PC-9 (cell line): ENCODE measurements around the gene HARBI1. TPM values are rescaled to one million over a fixed set of nuclear protein-coding genes. Genes with fewer than 3 reads are reported as not detected.

Experiments used
- BruUV-seq: library from RNA; stranded (reverse); fragments of 400-500 nt; replicated peaks from 2 replicates; lab custom pipeline; 2021; lab: Mats Ljungman, UMichigan
- CTCF ChIA-PET: fragments of 300-600 bp; sonication (Branson Sonifier 250); formaldehyde crosslinking; loops from one replicate; lab custom pipeline; 2022; ENCODE audit warnings: antibody characterized with exemption; lab: Charles Lee
- POLR2A ChIA-PET: fragments of 300-600 bp; sonication (Branson Sonifier 250); formaldehyde crosslinking; loops from one replicate; lab custom pipeline; 2022; ENCODE audit warnings: antibody characterized with exemption; ENCODE audit not compliant: unreplicated experiment; lab: Charles Lee
- DNase-seq, 2 experiments: peaks; one replicate each; pipeline versions ENCODE4 v3.0.0 to v3.0.0-alpha.2; 2015 to 2022; ENCODE audit warnings: mixed read lengths in 1 of 2
- H2AFZ ChIP-seq: fragments of 200-600 bp; sonication (generic); 2 replicates; pipeline ENCODE4 v1.8.1; 2017; ENCODE audit warnings: antibody characterized with exemption
- H3F3A ChIP-seq: fragments of 200-600 bp; sonication (generic); 2 replicates; pipeline ENCODE4 v1.8.1; 2017; ENCODE audit warnings: antibody characterized with exemption, mild to moderate bottlenecking, low read depth; ENCODE audit not compliant: insufficient read depth
- H3K27ac ChIP-seq: fragments of 200-600 bp; sonication (generic); 2 replicates; pipeline ENCODE4 v1.6.1; 2016; ENCODE audit warnings: mixed run types
- H3K27me3 ChIP-seq: fragments of 200-600 bp; sonication (generic); 2 replicates; pipeline ENCODE4 v1.6.1; 2016; ENCODE audit warnings: low read depth, mixed run types; ENCODE audit not compliant: insufficient read depth
- H3K36me3 ChIP-seq: fragments of 200-600 bp; sonication (generic); 2 replicates; pipeline ENCODE4 v1.6.1; 2016; ENCODE audit warnings: low read depth, mixed run types
- H3K4me1 ChIP-seq: fragments of 200-600 bp; sonication (generic); replicated peaks from 2 replicates; pipeline ENCODE4 v1.6.1; 2016; ENCODE audit warnings: mixed run types; ENCODE audit not compliant: insufficient read depth
- H3K4me2 ChIP-seq: fragments of 200-600 bp; sonication (generic); 2 replicates; pipeline ENCODE4 v1.6.1; 2017; ENCODE audit warnings: mixed run types
- H3K4me3 ChIP-seq: fragments of 200-600 bp; sonication (generic); 2 replicates; pipeline ENCODE4 v1.6.1; 2016; ENCODE audit warnings: mixed run types
- H3K79me2 ChIP-seq: fragments of 200-600 bp; sonication (generic); 2 replicates; pipeline ENCODE4 v1.6.1; 2017; ENCODE audit warnings: low read depth, mixed run types
- H3K9me2 ChIP-seq: fragments of 200-600 bp; sonication (generic); 2 replicates; pipeline ENCODE4 v1.8.1; 2017; ENCODE audit warnings: mild to moderate bottlenecking; ENCODE audit not compliant: insufficient read depth
- H3K9me3 ChIP-seq: fragments of 200-600 bp; sonication (generic); 2 replicates; pipeline ENCODE4 v1.8.1; 2016; ENCODE audit warnings: low read depth; ENCODE audit not compliant: insufficient read depth
- H4K20me1 ChIP-seq: fragments of 200-600 bp; sonication (generic); 2 replicates; pipeline ENCODE4 v1.8.1; 2017; ENCODE audit not compliant: insufficient read depth
- EZH2 ChIP-seq: fragments of 200-600 bp; sonication (generic); IDR thresholded peaks from 2 replicates; pipeline ENCODE4 v1.8.0; 2017; ENCODE audit warnings: antibody characterized with exemption, low read depth
- intact Hi-C: fragments of 100-400 bp; cut with micrococcal nuclease; formaldehyde crosslinking; loops from one replicate; pipeline ENCODE4 v1.10.0; 2022; ENCODE audit not compliant: unreplicated experiment
- total RNA-seq: library from RNA; stranded (reverse); gene quantifications from 2 replicates; pipeline ENCODE4 v1.2.3, GENCODE V29; 2021
- TF ChIP-seq, protein P1 (sequence below): fragments of 200-600 bp; sonication (generic); conservative IDR thresholded peaks from 2 replicates; pipeline ENCODE4 v1.6.1; 2017; ENCODE audit warnings: mixed run types, antibody characterized with exemption, mild to moderate bottlenecking, moderate library complexity

The HARBI1 gene
- total RNA-seq, 1 experiment from 2014 or later, result 8.0 TPM

DNA sequence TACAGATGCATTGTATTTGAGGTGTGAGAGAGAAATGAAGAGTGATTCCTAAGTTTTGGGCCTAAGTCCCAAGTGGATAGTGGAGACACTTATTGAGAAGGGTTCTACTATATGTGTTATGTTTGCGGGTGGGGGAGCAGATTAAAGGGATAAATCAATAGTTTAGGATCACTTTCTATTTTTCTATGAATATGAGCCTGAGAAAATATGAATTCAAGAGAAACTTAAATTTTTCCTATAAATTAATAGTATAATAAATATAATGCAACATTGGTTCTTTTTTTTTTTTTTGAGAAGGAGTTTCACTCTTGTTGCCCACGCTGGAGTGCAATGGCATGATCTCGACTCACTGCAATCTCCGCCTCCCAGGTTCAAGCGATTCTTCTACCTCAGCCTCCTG is 54.5 kb downstream of the HARBI1 start:
- H3K79me2 ChIP-seq, result peaks cover 97% of the 10 kb centered on the region
- H3K36me3 ChIP-seq, result no peaks in the 10 kb centered on the region
- no peaks in the 10 kb centered on the region for H3K27me3 ChIP-seq
- H2AFZ ChIP-seq, result no peak overlapping the region
- POLR2A ChIA-PET, result no interaction called here
- BruUV-seq, result no TSS peak
- H3K4me1 ChIP-seq, result peaks cover 65% of the 10 kb centered on the region
- H3K27ac ChIP-seq, result no peak overlapping the region
- no peaks in the 10 kb centered on the region for H4K20me1 ChIP-seq
- TF ChIP-seq, protein P1, sequence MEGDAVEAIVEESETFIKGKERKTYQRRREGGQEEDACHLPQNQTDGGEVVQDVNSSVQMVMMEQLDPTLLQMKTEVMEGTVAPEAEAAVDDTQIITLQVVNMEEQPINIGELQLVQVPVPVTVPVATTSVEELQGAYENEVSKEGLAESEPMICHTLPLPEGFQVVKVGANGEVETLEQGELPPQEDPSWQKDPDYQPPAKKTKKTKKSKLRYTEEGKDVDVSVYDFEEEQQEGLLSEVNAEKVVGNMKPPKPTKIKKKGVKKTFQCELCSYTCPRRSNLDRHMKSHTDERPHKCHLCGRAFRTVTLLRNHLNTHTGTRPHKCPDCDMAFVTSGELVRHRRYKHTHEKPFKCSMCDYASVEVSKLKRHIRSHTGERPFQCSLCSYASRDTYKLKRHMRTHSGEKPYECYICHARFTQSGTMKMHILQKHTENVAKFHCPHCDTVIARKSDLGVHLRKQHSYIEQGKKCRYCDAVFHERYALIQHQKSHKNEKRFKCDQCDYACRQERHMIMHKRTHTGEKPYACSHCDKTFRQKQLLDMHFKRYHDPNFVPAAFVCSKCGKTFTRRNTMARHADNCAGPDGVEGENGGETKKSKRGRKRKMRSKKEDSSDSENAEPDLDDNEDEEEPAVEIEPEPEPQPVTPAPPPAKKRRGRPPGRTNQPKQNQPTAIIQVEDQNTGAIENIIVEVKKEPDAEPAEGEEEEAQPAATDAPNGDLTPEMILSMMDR, result no peak
- DNase-seq, result no peak
- no peak overlapping the region for H3K4me2 ChIP-seq
- H3K9me2 ChIP-seq, result no peaks in the 10 kb centered on the region
- H3K9me3 ChIP-seq, result no peaks in the 10 kb centered on the region
- no peak overlapping the region for H3K4me3 ChIP-seq
- H3F3A ChIP-seq, result peaks cover 36% of the 10 kb centered on the region
- CTCF ChIA-PET, result interaction anchor here (0.5 to 0.6 kb wide), 2 partner anchors 9 to 46 kb away, joined by 4 to 7 read pairs; no protein-coding TSS in a partner anchor
- intact Hi-C loops, result no loop called here

DNA sequence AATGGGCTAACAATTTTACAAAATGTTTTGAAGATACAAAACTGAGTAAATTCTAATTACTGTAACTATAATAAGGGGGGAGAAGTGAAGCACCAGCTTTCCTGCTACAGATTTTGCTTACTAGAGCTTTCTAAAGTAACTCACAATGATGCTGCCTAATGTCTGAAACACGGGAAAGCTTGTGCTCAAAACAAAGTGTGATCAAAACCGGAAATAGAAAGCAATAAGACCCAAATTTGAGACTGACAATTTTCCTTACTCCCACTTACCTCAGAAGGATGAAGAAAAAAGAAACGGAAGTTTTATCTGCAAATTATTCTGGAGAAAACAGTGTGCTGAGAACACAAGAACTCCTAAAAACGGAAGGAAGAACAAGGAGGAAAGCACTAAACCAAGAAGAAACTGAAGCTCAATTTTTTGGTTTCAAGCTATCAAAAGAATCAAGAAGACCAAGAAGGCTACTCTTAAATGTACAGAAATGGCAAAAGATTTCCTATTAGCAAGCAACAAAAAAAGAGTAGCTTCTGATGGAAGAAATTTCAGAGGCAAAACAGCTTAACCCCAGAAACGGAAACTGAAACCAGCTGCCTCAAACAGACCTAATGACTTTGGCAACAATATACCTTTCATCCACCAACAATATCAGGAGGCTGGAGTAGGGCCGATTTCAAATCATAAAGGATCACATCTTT is 56.6 kb downstream of the HARBI1 start:
- intact Hi-C loops, result no loop called here
- ChIA-PET POLR2A (interaction anchor here (0.6 to 0.7 kb wide), 2 partner anchors 27 to 53 kb away, joined by 5 to 9 read pairs; no protein-coding TSS in a partner anchor), CTCF (interaction anchor here (0.6 kb wide), 1 partner anchor 260 kb away, joined by 6 read pairs; no protein-coding TSS in a partner anchor)
- Histone ChIP-seq H3K27me3 (no peaks in the 10 kb centered on the region), H3K4me3 (no peak overlapping the region), H2AFZ (no peak overlapping the region), H3K4me1 (peaks cover 76% of the 10 kb centered on the region), H3K9me2 (no peaks in the 10 kb centered on the region), H3K27ac (peak overlapping the region; percentile 51), H4K20me1 (no peaks in the 10 kb centered on the region), H3F3A (peaks cover 49% of the 10 kb centered on the region), H3K9me3 (no peaks in the 10 kb centered on the region), H3K79me2 (peaks cover 97% of the 10 kb centered on the region), H3K4me2 (peak overlapping the region; percentile 11; the same call in 1 of the 2 replicates), H3K36me3 (no peaks in the 10 kb centered on the region)
- no TSS peak for BruUV-seq
- DNase-seq, result peak in 1 of 2 experiments; percentile 14
- TF ChIP-seq, protein P1, result no peak
- TF ChIP-seq EZH2, result no peak

DNA sequence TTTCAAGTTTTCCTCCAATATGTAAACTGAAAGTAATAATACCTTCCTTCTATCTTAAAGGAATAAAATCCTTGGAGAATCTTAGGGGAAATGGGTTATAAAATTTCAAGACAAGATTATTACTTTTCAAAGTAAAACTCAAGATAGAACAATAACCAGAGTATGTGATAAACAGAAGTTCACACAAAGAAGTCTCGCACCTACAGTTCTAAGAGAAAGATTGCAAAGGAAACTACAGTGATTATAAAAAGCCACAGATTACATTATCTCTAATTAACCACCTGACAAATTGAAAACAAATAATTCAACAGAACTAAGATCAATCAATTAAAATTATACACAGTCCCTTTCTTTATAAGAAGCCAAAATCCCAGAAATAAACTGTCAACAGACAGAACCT is 57.2 kb downstream of the HARBI1 start:
- no peak for DNase-seq
- Histone ChIP-seq H3K4me1 (peaks cover 76% of the 10 kb centered on the region), H3K9me2 (no peaks in the 10 kb centered on the region), H3K4me2 (no peak overlapping the region), H3K27ac (peak overlapping the region; percentile 51; the same call in 1 of the 2 replicates), H3K4me3 (no peak overlapping the region), H4K20me1 (no peaks in the 10 kb centered on the region), H3K9me3 (no peaks in the 10 kb centered on the region), H3F3A (peaks cover 49% of the 10 kb centered on the region), H2AFZ (no peak overlapping the region), H3K27me3 (no peaks in the 10 kb centered on the region), H3K79me2 (peaks cover 98% of the 10 kb centered on the region), H3K36me3 (no peaks in the 10 kb centered on the region)
- no TSS peak for BruUV-seq
- POLR2A ChIA-PET, result no interaction called here
- intact Hi-C loops, result no loop called here
- TF ChIP-seq, protein P1, result no peak
- no peak for TF ChIP-seq EZH2
- CTCF ChIA-PET, result interaction anchor here (0.6 kb wide), 1 partner anchor 259 kb away, joined by 6 read pairs; no protein-coding TSS in a partner anchor
